HepG2 (cell line): ENCODE data around the gene PDIA5. TPM values are rescaled to one million over a fixed set of nuclear protein-coding genes. Genes with fewer than 3 reads are reported as not detected.

Experiments
- ATAC-seq: fragments of 200-7000 bp; cut with Tn5 transposase; 3 replicates; pipeline ENCODE4 v1.9.1; 2020; ENCODE audit warnings: mild to moderate bottlenecking, moderate library complexity
- BruUV-seq: library from RNA; stranded (reverse); fragments of 400-500 nt; replicated peaks from 2 replicates; lab custom pipeline; 2021; lab: Mats Ljungman, UMichigan
- CTCF ChIA-PET: fragments of 300-600 bp; formaldehyde crosslinking; extraction: SDS; loops from one replicate; lab custom pipeline; 2021; ENCODE audit warnings: low total read pairs, inconsistent platforms, low intra/inter-chr PET ratio; lab: Yijun Ruan, JAX
- POLR2A ChIA-PET: fragments of 350-600 bp; sonication (Branson Sonifier 250); formaldehyde crosslinking; loops from one replicate; lab custom pipeline; 2020; ENCODE audit warnings: antibody characterized with exemption, inconsistent platforms; lab: Yijun Ruan, JAX
- DNase-seq: peaks from one replicate; pipeline ENCODE4 v3.0.0-alpha.2; 2015; ENCODE audit warnings: low spot score
- FAIRE-seq: peaks from 3 replicates; lab custom pipeline; 2011; peaks lifted over from hg19 to GRCh38; lab: Jason Lieb, UNC
- H2AFZ ChIP-seq: one replicate; pipeline ENCODE4 v1.6.1; 2011; ENCODE audit warnings: low read length, inconsistent platforms
- H3K27ac ChIP-seq: fragments of 300-600 bp; 3 replicates; pipeline ENCODE4 v1.8.0; 2011; ENCODE audit warnings: mixed run types, mild to moderate bottlenecking, mixed read lengths, low read length, inconsistent platforms; ENCODE audit not compliant: insufficient read depth; ENCODE audit errors: extremely low read length
- H3K27me3 ChIP-seq, 2 experiments: fragments of 200-600 bp in 1 of 2; 2 replicates in 1 of 2; 3 replicates in 1 of 2; pipeline versions ENCODE4 v1.6.0 to v1.8.0; 2011; ENCODE audit warnings: low read length in 2 of 2, mild to moderate bottlenecking in 2 of 2, moderate library complexity in 2 of 2, inconsistent platforms in 1 of 2; ENCODE audit not compliant: insufficient read depth in 2 of 2, control insufficient read depth in 1 of 2
- H3K36me3 ChIP-seq, 2 experiments: fragments of 200-600 bp in 1 of 2; replicated peaks in 1 of 2; 2 replicates in 1 of 2; 3 replicates in 1 of 2; pipeline versions ENCODE4 v1.5.1 to v1.8.0; 2011; ENCODE audit warnings: low read length in 2 of 2, inconsistent platforms in 1 of 2; ENCODE audit not compliant: insufficient read depth in 2 of 2, control insufficient read depth in 1 of 2
- H3K4me1 ChIP-seq: 2 replicates; pipeline ENCODE4 v1.5.1; 2012; ENCODE audit warnings: low read length, inconsistent platforms; ENCODE audit not compliant: insufficient read depth
- H3K4me2 ChIP-seq: 2 replicates; pipeline ENCODE4 v1.6.0; 2011; ENCODE audit warnings: low read depth, low read length, inconsistent platforms
- H3K4me3 ChIP-seq, 3 experiments: fragments of 200-600 bp in 1 of 3; sonication (generic), shearing (Covaris generic) in 1 of 3; replicated peaks in 1 of 3; 2 replicates each; pipeline ENCODE4 v1.5.1; 2011 to 2016; ENCODE audit warnings: low read length in 3 of 3, inconsistent platforms in 2 of 3, low read depth in 2 of 3, mild to moderate bottlenecking in 2 of 3, control low read depth in 1 of 3, mixed read lengths in 1 of 3; ENCODE audit not compliant: insufficient read depth in 1 of 3
- H3K79me2 ChIP-seq: one replicate; pipeline ENCODE4 v1.6.1; 2011; ENCODE audit warnings: low read length, inconsistent platforms; ENCODE audit not compliant: insufficient read depth
- H3K9ac ChIP-seq: 2 replicates; pipeline ENCODE4 v1.6.0; 2011; ENCODE audit warnings: mild to moderate bottlenecking, low read depth, low read length, inconsistent platforms; ENCODE audit not compliant: insufficient read depth
- H3K9me3 ChIP-seq: 2 replicates; pipeline ENCODE4 v1.5.1; 2012; ENCODE audit warnings: mild to moderate bottlenecking, low read length
- H4K20me1 ChIP-seq: 2 replicates; pipeline ENCODE4 v1.6.0; 2011; ENCODE audit warnings: inconsistent platforms, mild to moderate bottlenecking, low read length, moderate library complexity; ENCODE audit not compliant: insufficient read depth
- RFX3 ChIP-seq: IDR thresholded peaks from 2 replicates; pipeline ENCODE4 v1.6.1; 2016; ENCODE audit warnings: missing biosample characterization, missing genetic modification reagents
- SOX13 ChIP-seq, 3 experiments: fragments of 450-650 bp in 1 of 3; sonication (generic) in 1 of 3; formaldehyde crosslinking in 1 of 3; IDR thresholded peaks in 2 of 3; conservative IDR thresholded peaks in 1 of 3; 2 replicates each; pipeline versions ENCODE4 v1.5.0 to v1.6.1; 2016 to 2020; ENCODE audit warnings: antibody characterized with exemption in 1 of 3, mild to moderate bottlenecking in 1 of 3, missing compliant biosample characterization in 1 of 3, missing genetic modification reagents in 1 of 3, moderate library complexity in 1 of 3
- SYNCRIP ChIP-seq: fragments of 200-400 bp; formaldehyde crosslinking; IDR thresholded peaks from 2 replicates; pipeline ENCODE4 v1.6.1; 2018; ENCODE audit warnings: mild to moderate bottlenecking, low read depth, low read length; ENCODE audit not compliant: insufficient read depth
- ZNF256 ChIP-seq: sonication (generic); formaldehyde crosslinking; conservative IDR thresholded peaks from 2 replicates; pipeline ENCODE4 v1.4.0; 2020; ENCODE audit warnings: missing genetic modification reagents
- WGBS: methylation state at CpG from one replicate; pipeline ENCODE4 v1.1.6; 2017; ENCODE audit warnings: low lambda C conversion rate; 5-methylcytosine and 5-hydroxymethylcytosine counted together
- in situ Hi-C: cut with HindIII; loops from 2 replicates; pipeline ENCODE4 v1.10.0; 2017; ENCODE audit warnings: low pct_unique_long_range_greater_than_20kb; ENCODE audit not compliant: extremely low pct_ligation_motif_present
- intact Hi-C: fragments of 100-400 bp; cut with micrococcal nuclease; formaldehyde crosslinking; loops from one replicate; pipeline ENCODE4 v1.10.0; 2022; ENCODE audit not compliant: unreplicated experiment
- polyA plus RNA-seq, 8 experiments: library from polyadenylated mRNA; depleted of rRNA in 3 of 8; stranded (reverse) in 7 of 8; unstranded in 1 of 8; fragments of >200 nt; fragmentation: Illumina TruSeq in 4 of 8; extraction: Trizol in 4 of 8; gene quantifications; 2 replicates each; pipeline versions ENCODE4 v1.2.1 to v1.2.3, GENCODE V29; 2011 to 2016; ENCODE audit warnings: low read depth in 4 of 8, missing spikeins in 1 of 8, mixed read lengths in 1 of 8; ENCODE audit not compliant: insufficient read depth in 1 of 8
- total RNA-seq, 5 experiments: library from RNA; depleted of rRNA; stranded (reverse); fragments of >200 nt; fragmentation: Illumina TruSeq; extraction: Trizol; gene quantifications; 2 replicates each; pipeline ENCODE4 v1.2.3, GENCODE V29; 2016; ENCODE audit warnings: low read depth in 1 of 5
- TF ChIP-seq, protein P1 (sequence below): sonication (generic); formaldehyde crosslinking; IDR thresholded peaks from 2 replicates; pipeline ENCODE4 v1.5.1; 2020; ENCODE audit warnings: missing genetic modification reagents, mild to moderate bottlenecking, borderline replicate concordance
- TF ChIP-seq, protein P2 (sequence below): IDR thresholded peaks from 2 replicates; pipeline ENCODE4 v1.6.1; 2016; ENCODE audit warnings: low read depth, control low read depth
- TF ChIP-seq, protein P3 (sequence below): sonication (generic); formaldehyde crosslinking; conservative IDR thresholded peaks from 2 replicates; pipeline ENCODE4 v1.4.0; 2020; ENCODE audit warnings: mild to moderate bottlenecking, missing genetic modification reagents, moderate library complexity
- TF ChIP-seq, protein P4 (sequence below): sonication (generic); formaldehyde crosslinking; IDR thresholded peaks from 2 replicates; pipeline ENCODE4 v1.4.0; 2020; ENCODE audit warnings: missing genetic modification reagents

Gene PDIA5
- total and polyA plus RNA-seq, 2 of the 13 experiments (the other 11 are each of a cell fraction or from before 2014, with no cell fraction given), result 51.3 to 74.3 TPM

DNA sequence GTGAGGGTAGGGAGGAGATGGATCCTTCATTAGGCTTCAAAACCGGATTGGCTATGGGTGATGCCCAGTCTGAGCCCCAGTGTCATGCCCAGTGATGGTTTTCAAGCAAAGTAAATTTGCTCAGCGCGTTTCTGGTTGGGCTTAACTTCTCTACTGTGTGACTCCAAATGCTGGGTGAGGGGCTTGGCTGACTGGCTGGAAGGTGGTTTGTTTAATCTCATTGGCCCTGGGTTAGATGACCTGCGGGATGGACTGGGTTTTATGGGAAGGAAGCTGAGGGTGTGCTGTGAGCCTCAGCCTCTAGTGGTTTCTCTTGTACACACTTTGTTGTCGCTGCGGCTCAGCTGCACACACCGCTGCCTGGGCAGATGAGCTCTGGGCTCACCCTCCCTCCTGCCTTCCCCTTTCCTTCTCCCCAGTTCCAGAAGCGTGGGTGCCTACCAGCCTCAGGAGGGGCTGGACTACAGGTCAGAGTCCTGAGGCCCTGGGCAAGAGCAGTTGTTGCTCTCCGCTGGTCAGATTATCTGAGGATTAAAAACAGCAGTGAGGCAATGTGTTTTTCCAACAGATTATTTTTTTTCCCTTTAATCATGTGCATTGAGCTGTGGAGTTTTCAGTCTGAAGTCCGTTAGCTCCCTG, 18.6 kb downstream of the PDIA5 start (continued):
- TF ChIP-seq SYNCRIP (no peak), RFX3 (no peak), SOX13 (IDR thresholded peaks at IDR 0.05) (no peak), SOX13 (CRISPR knock-in tag; conservative IDR thresholded peaks at IDR 0.05 in 1 of 2, IDR thresholded peaks at IDR 0.05 in 1 of 2) (peak in 1 of 2 experiments; percentile 33; a peak in 1 of 4 replicates)
- TF ChIP-seq, protein P1, sequence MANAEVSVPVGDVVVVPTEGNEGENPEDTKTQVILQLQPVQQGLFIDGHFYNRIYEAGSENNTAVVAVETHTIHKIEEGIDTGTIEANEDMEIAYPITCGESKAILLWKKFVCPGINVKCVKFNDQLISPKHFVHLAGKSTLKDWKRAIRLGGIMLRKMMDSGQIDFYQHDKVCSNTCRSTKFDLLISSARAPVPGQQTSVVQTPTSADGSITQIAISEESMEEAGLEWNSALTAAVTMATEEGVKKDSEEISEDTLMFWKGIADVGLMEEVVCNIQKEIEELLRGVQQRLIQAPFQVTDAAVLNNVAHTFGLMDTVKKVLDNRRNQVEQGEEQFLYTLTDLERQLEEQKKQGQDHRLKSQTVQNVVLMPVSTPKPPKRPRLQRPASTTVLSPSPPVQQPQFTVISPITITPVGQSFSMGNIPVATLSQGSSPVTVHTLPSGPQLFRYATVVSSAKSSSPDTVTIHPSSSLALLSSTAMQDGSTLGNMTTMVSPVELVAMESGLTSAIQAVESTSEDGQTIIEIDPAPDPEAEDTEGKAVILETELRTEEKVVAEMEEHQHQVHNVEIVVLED (CRISPR knock-in tag), result no peak

DNA sequence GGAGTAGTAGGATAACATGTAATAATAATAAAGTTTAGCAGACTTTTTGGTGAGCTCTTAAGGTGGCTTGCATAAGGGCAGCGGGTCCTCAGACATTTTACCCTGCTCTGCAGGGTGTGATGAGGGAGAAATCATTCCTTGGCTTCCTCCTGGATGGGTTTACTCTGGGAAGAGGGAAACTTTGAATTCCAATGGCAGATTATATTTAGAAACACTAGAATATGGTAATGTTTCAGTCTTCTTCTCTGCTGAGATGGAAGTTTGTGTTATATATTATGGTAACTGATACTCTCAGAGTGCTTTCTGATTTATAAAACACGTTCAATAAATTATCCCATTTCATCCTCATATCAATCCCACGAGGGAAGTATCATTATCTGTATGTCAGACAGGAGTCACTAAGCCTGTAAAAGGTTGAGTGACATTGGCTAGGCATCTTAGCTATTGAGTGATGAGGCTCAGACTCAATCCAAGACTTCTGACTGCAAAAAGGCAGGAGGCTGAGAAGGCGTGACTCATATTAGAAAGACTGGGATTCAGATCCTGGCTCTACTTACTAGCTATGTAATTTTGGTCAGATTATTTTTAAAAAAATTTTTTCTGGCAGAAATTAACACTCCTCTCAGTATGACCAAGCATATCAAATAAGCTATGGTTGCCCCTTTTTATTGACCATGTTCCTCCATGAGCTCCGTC, 19.3 kb downstream of the PDIA5 start:
- BruUV-seq, result no TSS peak
- peaks cover 9 to 26% of the 10 kb centered on the region in 2 experiments; a peak in 4 of 5 replicates for H3K36me3 ChIP-seq
- TF ChIP-seq, protein P2, sequence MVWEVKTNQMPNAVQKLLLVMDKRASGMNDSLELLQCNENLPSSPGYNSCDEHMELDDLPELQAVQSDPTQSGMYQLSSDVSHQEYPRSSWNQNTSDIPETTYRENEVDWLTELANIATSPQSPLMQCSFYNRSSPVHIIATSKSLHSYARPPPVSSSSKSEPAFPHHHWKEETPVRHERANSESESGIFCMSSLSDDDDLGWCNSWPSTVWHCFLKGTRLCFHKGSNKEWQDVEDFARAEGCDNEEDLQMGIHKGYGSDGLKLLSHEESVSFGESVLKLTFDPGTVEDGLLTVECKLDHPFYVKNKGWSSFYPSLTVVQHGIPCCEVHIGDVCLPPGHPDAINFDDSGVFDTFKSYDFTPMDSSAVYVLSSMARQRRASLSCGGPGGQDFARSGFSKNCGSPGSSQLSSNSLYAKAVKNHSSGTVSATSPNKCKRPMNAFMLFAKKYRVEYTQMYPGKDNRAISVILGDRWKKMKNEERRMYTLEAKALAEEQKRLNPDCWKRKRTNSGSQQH (CRISPR knock-in tag), result 0 out of 2 replicates have a peak, but pooled peaks have one; percentile 3
- TF ChIP-seq, protein P3, sequence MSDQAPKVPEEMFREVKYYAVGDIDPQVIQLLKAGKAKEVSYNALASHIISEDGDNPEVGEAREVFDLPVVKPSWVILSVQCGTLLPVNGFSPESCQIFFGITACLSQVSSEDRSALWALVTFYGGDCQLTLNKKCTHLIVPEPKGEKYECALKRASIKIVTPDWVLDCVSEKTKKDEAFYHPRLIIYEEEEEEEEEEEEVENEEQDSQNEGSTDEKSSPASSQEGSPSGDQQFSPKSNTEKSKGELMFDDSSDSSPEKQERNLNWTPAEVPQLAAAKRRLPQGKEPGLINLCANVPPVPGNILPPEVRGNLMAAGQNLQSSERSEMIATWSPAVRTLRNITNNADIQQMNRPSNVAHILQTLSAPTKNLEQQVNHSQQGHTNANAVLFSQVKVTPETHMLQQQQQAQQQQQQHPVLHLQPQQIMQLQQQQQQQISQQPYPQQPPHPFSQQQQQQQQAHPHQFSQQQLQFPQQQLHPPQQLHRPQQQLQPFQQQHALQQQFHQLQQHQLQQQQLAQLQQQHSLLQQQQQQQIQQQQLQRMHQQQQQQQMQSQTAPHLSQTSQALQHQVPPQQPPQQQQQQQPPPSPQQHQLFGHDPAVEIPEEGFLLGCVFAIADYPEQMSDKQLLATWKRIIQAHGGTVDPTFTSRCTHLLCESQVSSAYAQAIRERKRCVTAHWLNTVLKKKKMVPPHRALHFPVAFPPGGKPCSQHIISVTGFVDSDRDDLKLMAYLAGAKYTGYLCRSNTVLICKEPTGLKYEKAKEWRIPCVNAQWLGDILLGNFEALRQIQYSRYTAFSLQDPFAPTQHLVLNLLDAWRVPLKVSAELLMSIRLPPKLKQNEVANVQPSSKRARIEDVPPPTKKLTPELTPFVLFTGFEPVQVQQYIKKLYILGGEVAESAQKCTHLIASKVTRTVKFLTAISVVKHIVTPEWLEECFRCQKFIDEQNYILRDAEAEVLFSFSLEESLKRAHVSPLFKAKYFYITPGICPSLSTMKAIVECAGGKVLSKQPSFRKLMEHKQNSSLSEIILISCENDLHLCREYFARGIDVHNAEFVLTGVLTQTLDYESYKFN, result 0 out of 2 replicates have a peak, but pooled peaks have one; percentile 5
- TF ChIP-seq, protein P4, sequence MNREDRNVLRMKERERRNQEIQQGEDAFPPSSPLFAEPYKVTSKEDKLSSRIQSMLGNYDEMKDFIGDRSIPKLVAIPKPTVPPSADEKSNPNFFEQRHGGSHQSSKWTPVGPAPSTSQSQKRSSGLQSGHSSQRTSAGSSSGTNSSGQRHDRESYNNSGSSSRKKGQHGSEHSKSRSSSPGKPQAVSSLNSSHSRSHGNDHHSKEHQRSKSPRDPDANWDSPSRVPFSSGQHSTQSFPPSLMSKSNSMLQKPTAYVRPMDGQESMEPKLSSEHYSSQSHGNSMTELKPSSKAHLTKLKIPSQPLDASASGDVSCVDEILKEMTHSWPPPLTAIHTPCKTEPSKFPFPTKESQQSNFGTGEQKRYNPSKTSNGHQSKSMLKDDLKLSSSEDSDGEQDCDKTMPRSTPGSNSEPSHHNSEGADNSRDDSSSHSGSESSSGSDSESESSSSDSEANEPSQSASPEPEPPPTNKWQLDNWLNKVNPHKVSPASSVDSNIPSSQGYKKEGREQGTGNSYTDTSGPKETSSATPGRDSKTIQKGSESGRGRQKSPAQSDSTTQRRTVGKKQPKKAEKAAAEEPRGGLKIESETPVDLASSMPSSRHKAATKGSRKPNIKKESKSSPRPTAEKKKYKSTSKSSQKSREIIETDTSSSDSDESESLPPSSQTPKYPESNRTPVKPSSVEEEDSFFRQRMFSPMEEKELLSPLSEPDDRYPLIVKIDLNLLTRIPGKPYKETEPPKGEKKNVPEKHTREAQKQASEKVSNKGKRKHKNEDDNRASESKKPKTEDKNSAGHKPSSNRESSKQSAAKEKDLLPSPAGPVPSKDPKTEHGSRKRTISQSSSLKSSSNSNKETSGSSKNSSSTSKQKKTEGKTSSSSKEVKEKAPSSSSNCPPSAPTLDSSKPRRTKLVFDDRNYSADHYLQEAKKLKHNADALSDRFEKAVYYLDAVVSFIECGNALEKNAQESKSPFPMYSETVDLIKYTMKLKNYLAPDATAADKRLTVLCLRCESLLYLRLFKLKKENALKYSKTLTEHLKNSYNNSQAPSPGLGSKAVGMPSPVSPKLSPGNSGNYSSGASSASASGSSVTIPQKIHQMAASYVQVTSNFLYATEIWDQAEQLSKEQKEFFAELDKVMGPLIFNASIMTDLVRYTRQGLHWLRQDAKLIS (CRISPR knock-in tag), result no peak
- TF ChIP-seq ZNF256 (CRISPR knock-in tag), result no peak

More for the DNA sequence above, 19.3 kb downstream of the PDIA5 start:
- peaks cover 82% of the 10 kb centered on the region for H3K79me2 ChIP-seq
- peaks cover 64% of the 10 kb centered on the region for H4K20me1 ChIP-seq
- DNase-seq, result no peak
- POLR2A ChIA-PET, result interaction anchor here (1.1 to 1.6 kb wide), 4 partner anchors 10 to 116 kb away, joined by 4 to 19 read pairs (median 4); partner anchors contain the start of genes PDIA5 and SEC22A
- peak overlapping the region; percentile 75 for H3K4me2 ChIP-seq
- H3K9ac ChIP-seq, result 0 out of 2 replicates have a peak overlapping the region, but pooled peaks have one; percentile 42
- H3K27ac ChIP-seq, result peak overlapping the region; percentile 83
- no peak overlapping the region for H2AFZ ChIP-seq
- H3K4me1 ChIP-seq, result peaks cover 71% of the 10 kb centered on the region
- no peak for FAIRE-seq
- no peaks in the 10 kb centered on the region for H3K27me3 ChIP-seq
- H3K4me3 ChIP-seq, result peak overlapping the region in 2 of 3 experiments; percentile 23 to 61; a peak in 2 of 6 replicates
- in situ Hi-C loops, result no loop called here
- CTCF ChIA-PET, result no interaction called here
- WGBS, result 73% methylated on average over 5 of the region's 5 CpGs
- intact Hi-C loops, result loop anchor here (1.0 kb wide), 1 partner anchor 18 kb away; no protein-coding TSS in a partner anchor
- no peaks in the 10 kb centered on the region for H3K9me3 ChIP-seq
- no peak for ATAC-seq
